Neutrophil (primary cell): ENCODE results near the gene ASTN2.

Source experiments
- H3K27ac ChIP-seq: fragments of 200-600 bp; sonication (generic); 2 replicates; pipeline ENCODE4 v1.5.1; 2016; ENCODE audit warnings: mild to moderate bottlenecking, moderate library complexity
- H3K27me3 ChIP-seq: fragments of 200-600 bp; sonication (generic); 2 replicates; pipeline ENCODE4 v1.6.0; 2016; ENCODE audit warnings: mild to moderate bottlenecking
- H3K36me3 ChIP-seq: fragments of 200-600 bp; sonication (generic); 2 replicates; pipeline ENCODE4 v1.5.1; 2017
- H3K4me1 ChIP-seq, 2 experiments: fragments of 200-600 bp in 1 of 2; sonication (generic) in 1 of 2; 1 replicate in 1 of 2; 2 replicates in 1 of 2; pipeline versions ENCODE4 v1.5.1 to v1.6.1; 2013 to 2016; ENCODE audit warnings: low read depth in 1 of 2, low read length in 1 of 2, mild to moderate bottlenecking in 1 of 2, moderate library complexity in 1 of 2; ENCODE audit not compliant: control insufficient read depth in 1 of 2, insufficient read depth in 1 of 2
- H3K4me3 ChIP-seq, 2 experiments: fragments of 200-600 bp in 1 of 2; sonication (generic) in 1 of 2; 1 replicate in 1 of 2; 2 replicates in 1 of 2; pipeline ENCODE4 v1.5.1; 2013 to 2016; ENCODE audit warnings: low read depth in 1 of 2, low read length in 1 of 2, mild to moderate bottlenecking in 1 of 2, moderate library complexity in 1 of 2
- H3K9me3 ChIP-seq: fragments of 200-600 bp; sonication (generic); 2 replicates; pipeline ENCODE4 v1.5.1; 2016
- TF ChIP-seq, protein P1 (sequence below): fragments of 200-600 bp; sonication (generic); IDR thresholded peaks from 2 replicates; pipeline ENCODE4 v1.5.1; 2016; ENCODE audit warnings: antibody characterized with exemption

Gene ASTN2

DNA sequence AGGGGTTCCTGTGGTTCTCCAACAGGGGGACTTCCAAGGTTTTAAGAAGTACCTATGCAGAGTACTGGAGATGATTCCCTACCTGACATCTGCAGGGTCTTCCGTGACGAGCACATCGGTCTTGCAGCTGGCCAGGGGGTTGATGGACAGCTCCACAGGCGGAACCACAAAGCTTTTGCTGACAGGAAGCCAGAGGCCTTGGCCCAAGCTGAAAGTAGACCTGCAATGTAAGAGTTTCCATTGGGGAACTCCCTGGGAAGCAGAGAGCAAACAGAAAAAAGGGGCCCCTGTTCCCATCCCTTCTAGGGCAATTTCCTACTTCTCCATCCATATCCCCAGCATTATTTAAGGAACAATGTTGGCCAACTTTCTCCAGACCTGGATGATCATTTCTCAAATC lies 439.7 kb downstream of the ASTN2 start:
- TF ChIP-seq, protein P1, sequence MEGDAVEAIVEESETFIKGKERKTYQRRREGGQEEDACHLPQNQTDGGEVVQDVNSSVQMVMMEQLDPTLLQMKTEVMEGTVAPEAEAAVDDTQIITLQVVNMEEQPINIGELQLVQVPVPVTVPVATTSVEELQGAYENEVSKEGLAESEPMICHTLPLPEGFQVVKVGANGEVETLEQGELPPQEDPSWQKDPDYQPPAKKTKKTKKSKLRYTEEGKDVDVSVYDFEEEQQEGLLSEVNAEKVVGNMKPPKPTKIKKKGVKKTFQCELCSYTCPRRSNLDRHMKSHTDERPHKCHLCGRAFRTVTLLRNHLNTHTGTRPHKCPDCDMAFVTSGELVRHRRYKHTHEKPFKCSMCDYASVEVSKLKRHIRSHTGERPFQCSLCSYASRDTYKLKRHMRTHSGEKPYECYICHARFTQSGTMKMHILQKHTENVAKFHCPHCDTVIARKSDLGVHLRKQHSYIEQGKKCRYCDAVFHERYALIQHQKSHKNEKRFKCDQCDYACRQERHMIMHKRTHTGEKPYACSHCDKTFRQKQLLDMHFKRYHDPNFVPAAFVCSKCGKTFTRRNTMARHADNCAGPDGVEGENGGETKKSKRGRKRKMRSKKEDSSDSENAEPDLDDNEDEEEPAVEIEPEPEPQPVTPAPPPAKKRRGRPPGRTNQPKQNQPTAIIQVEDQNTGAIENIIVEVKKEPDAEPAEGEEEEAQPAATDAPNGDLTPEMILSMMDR = no peak
- Histone ChIP-seq H3K27ac (no peak overlapping the region), H3K27me3 (no peaks in the 10 kb centered on the region), H3K36me3 (no peaks in the 10 kb centered on the region), H3K4me1 (no peaks in the 10 kb centered on the region), H3K4me3 (no peak overlapping the region), H3K9me3 (no peaks in the 10 kb centered on the region)

DNA sequence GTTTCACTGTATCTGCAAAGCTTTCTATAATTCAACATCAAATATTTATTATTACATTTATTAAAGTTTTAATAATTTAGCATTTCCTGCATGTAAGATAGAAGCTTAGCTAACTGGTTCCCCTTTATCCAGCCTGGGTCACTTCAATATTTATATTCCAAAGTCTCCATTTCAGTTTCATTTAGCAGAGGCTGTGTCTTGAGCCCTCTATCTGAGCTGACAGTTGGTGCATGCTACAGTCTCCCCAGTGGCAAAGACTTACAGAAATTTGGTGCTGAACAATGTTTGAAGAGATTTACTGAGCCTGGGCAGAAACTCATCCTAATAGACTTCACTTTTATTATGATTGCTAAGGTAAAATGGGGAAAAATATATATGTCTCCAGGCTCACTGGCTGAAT lies 448.7 kb downstream of the ASTN2 start:
- H3K27ac ChIP-seq = no peak overlapping the region
- no peak overlapping the region for H3K4me3 ChIP-seq
- no peaks in the 10 kb centered on the region for H3K9me3 ChIP-seq
- H3K27me3 ChIP-seq = peaks cover 4% of the 10 kb centered on the region
- H3K4me1 ChIP-seq = no peaks in the 10 kb centered on the region
- TF ChIP-seq, protein P1 = no peak
- no peaks in the 10 kb centered on the region for H3K36me3 ChIP-seq

DNA sequence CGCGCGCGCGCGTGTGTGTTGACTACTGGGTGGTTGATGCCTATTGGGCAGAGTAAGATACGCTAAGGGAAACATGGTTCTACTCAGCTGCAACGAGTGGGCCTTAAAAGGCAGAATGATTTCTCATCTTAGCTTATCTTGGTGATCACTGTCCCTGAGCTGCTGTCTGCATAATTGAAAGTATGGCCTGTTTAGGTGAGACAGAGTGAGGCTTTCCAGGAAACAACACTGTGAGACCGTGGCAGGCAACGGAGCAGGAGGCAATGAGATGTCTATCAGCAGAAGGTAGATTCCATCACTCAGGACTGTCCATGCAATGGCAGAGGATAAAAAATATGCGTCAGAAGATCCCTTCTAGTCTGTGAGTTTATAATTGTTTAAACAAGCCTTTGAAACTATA lies 450.6 kb downstream of the ASTN2 start:
- Histone ChIP-seq H3K9me3 (no peaks in the 10 kb centered on the region), H3K4me3 (no peak overlapping the region), H3K27ac (no peak overlapping the region), H3K4me1 (no peaks in the 10 kb centered on the region), H3K27me3 (peaks cover 24% of the 10 kb centered on the region), H3K36me3 (no peaks in the 10 kb centered on the region)
- TF ChIP-seq, protein P1 = no peak

DNA sequence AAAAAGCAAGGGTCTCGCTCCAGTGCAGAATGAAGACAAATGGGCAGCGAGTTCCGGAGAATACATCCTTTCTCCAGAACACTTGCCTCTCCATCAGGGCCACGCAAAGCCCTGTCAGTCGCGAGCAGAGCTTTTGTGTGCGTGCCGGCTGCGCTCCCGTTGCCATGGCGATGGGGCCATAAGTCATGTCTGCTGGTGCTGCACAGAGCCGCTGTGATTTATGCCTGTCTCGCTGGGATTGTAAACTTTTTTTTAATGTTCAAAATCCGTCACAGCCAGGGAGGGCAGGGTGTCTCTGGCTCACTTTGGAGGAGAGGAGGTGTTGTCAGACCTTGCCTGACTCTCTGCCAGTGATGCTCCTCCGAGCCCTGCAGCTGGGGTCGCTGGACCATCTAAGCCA lies 455.0 kb downstream of the ASTN2 start:
- Histone ChIP-seq H3K4me1 (no peaks in the 10 kb centered on the region), H3K27me3 (peaks cover 43% of the 10 kb centered on the region), H3K4me3 (no peak overlapping the region), H3K9me3 (no peaks in the 10 kb centered on the region), H3K36me3 (no peaks in the 10 kb centered on the region), H3K27ac (no peak overlapping the region)
- TF ChIP-seq, protein P1 = no peak

DNA sequence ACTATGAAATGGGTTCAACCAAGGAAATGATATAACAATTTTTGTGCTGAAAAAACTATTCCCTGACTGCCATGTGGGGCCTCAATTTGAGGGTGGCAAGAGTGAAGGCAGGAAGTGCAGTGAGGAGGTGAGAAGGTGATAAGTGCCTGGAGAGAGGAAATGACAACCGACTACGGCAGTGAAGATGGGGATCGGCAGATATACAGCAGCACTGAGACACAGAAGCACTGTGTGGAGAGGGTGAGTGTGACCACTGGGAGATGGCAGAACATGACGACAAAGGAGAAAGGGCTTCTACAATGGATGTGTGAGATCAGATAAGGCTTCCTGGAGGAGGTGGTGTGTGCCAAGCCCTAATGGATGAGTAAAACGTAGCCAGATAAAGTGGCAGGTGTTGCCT lies 456.0 kb downstream of the ASTN2 start:
- H3K4me3 ChIP-seq = no peak overlapping the region
- TF ChIP-seq, protein P1 = no peak
- H3K36me3 ChIP-seq = no peaks in the 10 kb centered on the region
- H3K27me3 ChIP-seq = peaks cover 43% of the 10 kb centered on the region
- no peaks in the 10 kb centered on the region for H3K4me1 ChIP-seq
- H3K9me3 ChIP-seq = no peaks in the 10 kb centered on the region
- H3K27ac ChIP-seq = no peak overlapping the region

DNA sequence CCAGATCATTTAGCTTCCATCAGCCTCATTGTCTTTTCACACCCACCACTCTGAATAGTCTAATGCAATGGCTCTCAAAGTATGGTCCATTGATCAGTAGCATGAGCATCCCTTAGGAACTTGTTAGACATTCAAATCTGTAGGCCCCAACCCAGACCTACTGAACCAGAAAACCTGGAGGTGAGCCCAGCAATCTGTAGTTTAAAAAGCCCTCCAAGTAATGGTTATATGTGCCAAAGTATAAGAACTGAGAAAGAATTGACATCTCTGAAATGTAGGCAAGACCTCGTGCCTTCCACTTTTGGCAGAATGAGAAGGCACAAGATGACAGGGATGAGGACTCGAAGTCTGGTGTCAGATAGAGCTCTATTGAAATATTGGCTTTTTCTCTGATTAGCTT lies 460.1 kb downstream of the ASTN2 start:
- peaks cover 24% of the 10 kb centered on the region for H3K27me3 ChIP-seq
- H3K36me3 ChIP-seq = no peaks in the 10 kb centered on the region
- H3K9me3 ChIP-seq = no peaks in the 10 kb centered on the region
- TF ChIP-seq, protein P1 = no peak
- H3K4me1 ChIP-seq = peaks cover 23 to 27% of the 10 kb centered on the region in 2 experiments
- H3K27ac ChIP-seq = no peak overlapping the region
- H3K4me3 ChIP-seq = no peak overlapping the region
